Measurements from ENCODE around the gene INSM1. TPM values are rescaled to one million over a fixed set of nuclear protein-coding genes. Genes with fewer than 3 reads are reported as not detected.

Gene INSM1
- polyA plus RNA-seq, 1 experiment = not detected

GRCh38 chr20:20364593-20365479, 3.1 kb upstream of the INSM1 start:
- no peak for TF ChIP-seq CTCF (IDR thresholded peaks at IDR 0.05; ENCODE audit: low read depth, low read length)
- POLR2A ChIA-PET = no interaction called here
- CTCF ChIA-PET = no interaction called here
- Histone ChIP-seq H3K4me3 (ENCODE audit: low read depth, low read length) (no peak overlapping the region), H3K27ac (ENCODE audit: low read depth, low read length) (no peak overlapping the region), H3K9me3 (ENCODE audit: control insufficient read depth, insufficient read depth, low read length) (peaks cover 13% of the 10 kb centered on the region; the same call in 1 of the 2 replicates), H3K27me3 (ENCODE audit: control insufficient read depth, insufficient read depth, low read length) (peaks cover 74% of the 10 kb centered on the region)
- no peak for DNase-seq (ENCODE audit: low read depth, low spot score)

DNA sequence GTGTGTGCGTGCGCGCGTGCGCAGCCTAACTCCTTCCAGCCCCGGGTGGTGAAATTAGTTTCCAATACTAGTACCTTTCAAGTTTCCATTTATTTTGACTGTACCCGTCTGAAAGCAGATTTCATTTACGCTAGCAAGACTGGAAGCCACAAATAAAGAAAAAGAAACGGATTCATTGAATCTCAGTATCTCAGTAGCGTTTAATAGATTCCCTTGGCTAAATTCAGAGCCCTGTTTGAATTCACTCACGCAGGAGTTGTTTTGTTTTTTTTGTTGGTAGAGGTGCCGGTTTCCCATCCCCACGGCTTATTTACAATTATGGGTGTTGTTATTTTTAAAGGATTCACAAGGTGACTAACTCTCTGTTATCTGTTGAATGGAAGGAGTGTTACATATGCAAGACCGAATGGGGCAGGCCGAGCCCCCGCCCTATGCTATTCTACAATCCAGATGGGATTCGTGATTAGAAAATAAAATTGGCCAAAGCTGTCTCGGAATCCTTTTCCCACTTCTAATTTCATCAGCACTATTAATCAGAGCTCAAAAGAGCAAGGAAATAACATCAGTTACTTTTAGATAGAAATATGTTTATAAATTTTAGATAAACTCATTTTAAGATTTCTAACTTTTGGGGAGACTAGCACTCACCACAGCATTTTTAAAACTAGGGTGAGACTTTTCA, 2.3 kb upstream of the INSM1 start:
- TF ChIP-seq CTCF (IDR thresholded peaks at IDR 0.05; ENCODE audit: low read depth, low read length) = no peak
- Histone ChIP-seq H3K27me3 (ENCODE audit: control insufficient read depth, insufficient read depth, low read length) (peaks cover 80% of the 10 kb centered on the region), H3K27ac (ENCODE audit: low read depth, low read length) (no peak overlapping the region), H3K4me3 (ENCODE audit: low read depth, low read length) (no peak overlapping the region), H3K9me3 (ENCODE audit: control insufficient read depth, insufficient read depth, low read length) (peaks cover 13% of the 10 kb centered on the region; the same call in 1 of the 2 replicates)
- POLR2A ChIA-PET = no interaction called here
- CTCF ChIA-PET = interaction anchor here (1.4 kb wide), 1 partner anchor 229 kb away, joined by 3 read pairs; no protein-coding TSS in a partner anchor
- DNase-seq (ENCODE audit: low read depth, low spot score) = no peak

- peaks cover 81% of the 10 kb centered on the region for H3K27me3 ChIP-seq (ENCODE audit: control insufficient read depth, insufficient read depth, low read length)
- peaks cover 13% of the 10 kb centered on the region; the same call in 1 of the 2 replicates for H3K9me3 ChIP-seq (ENCODE audit: control insufficient read depth, insufficient read depth, low read length)
- CTCF ChIA-PET = interaction anchor here (1.4 kb wide), 1 partner anchor 228 kb away, joined by 3 read pairs; no protein-coding TSS in a partner anchor
- TF ChIP-seq CTCF (IDR thresholded peaks at IDR 0.05; ENCODE audit: low read depth, low read length) = no peak
- H3K27ac ChIP-seq (ENCODE audit: low read depth, low read length) = no peak overlapping the region
- no peak for DNase-seq (ENCODE audit: low read depth, low spot score)
- POLR2A ChIA-PET = no interaction called here
- H3K4me3 ChIP-seq (ENCODE audit: low read depth, low read length) = no peak overlapping the region
These were observed 1.4 kb upstream of the INSM1 start for GRCh38 chr20:20366551-20366875.

GRCh38 chr20:20366876-20367574, 879 bp upstream of the INSM1 start:
- CTCF ChIA-PET = interaction anchor here (1.4 kb wide), 1 partner anchor 227 kb away, joined by 3 read pairs; no protein-coding TSS in a partner anchor
- no peak overlapping the region for H3K4me3 ChIP-seq (ENCODE audit: low read depth, low read length)
- no peak for TF ChIP-seq CTCF (IDR thresholded peaks at IDR 0.05; ENCODE audit: low read depth, low read length)
- POLR2A ChIA-PET = no interaction called here
- H3K27me3 ChIP-seq (ENCODE audit: control insufficient read depth, insufficient read depth, low read length) = peaks cover 85% of the 10 kb centered on the region
- no peak overlapping the region for H3K27ac ChIP-seq (ENCODE audit: low read depth, low read length)
- DNase-seq (ENCODE audit: low read depth, low spot score) = no peak
- peaks cover 13% of the 10 kb centered on the region; the same call in 1 of the 2 replicates for H3K9me3 ChIP-seq (ENCODE audit: control insufficient read depth, insufficient read depth, low read length)
